VCaP (cell line): ENCODE measurements around the gene VDAC2.

ENCODE experiments used
- H3K27ac ChIP-seq: fragments of 450-650 bp; 2 replicates; pipeline ENCODE4 v1.5.1; 2017
- TF ChIP-seq, protein P1 (sequence below): fragments of 450-650 bp; conservative IDR thresholded peaks from 2 replicates; pipeline ENCODE4 v1.5.1; 2017; ENCODE audit warnings: mild to moderate bottlenecking, moderate library complexity

The VDAC2 gene

DNA sequence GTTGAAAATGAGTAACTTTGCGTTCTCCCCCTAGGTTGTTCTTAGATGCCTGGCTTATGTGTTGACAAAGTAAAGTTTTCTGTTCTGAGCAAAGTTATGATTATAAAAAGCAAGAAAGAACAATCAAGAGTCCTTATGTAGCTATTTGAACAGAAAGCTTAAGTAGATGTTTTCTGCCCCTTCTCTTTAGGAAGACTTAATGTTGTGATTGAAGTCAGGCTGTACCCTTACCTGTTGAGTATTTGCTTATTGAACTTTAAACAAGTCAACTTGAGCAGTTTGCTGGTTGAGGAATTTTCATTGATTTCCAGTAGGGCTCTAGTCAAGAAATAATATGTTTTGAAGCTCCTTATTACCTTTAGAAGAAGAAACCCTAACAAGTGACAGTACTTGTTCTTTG lies 33.9 kb upstream of the VDAC2 start:
- H3K27ac ChIP-seq = no peak overlapping the region
- TF ChIP-seq, protein P1, sequence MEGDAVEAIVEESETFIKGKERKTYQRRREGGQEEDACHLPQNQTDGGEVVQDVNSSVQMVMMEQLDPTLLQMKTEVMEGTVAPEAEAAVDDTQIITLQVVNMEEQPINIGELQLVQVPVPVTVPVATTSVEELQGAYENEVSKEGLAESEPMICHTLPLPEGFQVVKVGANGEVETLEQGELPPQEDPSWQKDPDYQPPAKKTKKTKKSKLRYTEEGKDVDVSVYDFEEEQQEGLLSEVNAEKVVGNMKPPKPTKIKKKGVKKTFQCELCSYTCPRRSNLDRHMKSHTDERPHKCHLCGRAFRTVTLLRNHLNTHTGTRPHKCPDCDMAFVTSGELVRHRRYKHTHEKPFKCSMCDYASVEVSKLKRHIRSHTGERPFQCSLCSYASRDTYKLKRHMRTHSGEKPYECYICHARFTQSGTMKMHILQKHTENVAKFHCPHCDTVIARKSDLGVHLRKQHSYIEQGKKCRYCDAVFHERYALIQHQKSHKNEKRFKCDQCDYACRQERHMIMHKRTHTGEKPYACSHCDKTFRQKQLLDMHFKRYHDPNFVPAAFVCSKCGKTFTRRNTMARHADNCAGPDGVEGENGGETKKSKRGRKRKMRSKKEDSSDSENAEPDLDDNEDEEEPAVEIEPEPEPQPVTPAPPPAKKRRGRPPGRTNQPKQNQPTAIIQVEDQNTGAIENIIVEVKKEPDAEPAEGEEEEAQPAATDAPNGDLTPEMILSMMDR = no peak

DNA sequence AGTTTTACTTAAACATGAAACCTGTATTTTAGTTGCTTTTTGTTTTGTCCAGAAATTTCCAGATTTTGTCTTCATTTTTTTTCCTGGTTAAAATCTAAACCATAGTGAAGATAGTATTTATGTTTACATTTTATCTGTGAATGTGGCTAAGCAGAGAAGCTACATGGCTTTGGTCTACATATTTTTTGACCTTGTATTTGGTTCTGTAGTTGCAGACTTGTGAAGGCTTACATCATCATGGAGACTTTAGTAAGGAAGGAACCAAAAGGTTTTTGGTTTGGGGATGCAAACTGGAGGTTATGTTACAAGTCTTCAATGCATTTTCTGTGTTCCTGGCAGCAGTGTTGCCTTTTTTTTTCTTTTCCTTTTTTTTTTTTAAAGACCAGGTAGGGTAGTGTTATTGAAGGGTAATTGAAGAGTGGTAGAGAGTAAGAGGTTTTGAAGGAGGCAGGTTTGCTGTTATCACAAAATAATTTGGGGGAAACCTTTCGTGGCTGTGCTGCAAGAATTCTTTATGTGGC lies 30.9 kb upstream of the VDAC2 start:
- no peak overlapping the region for H3K27ac ChIP-seq
- TF ChIP-seq, protein P1 = no peak

DNA sequence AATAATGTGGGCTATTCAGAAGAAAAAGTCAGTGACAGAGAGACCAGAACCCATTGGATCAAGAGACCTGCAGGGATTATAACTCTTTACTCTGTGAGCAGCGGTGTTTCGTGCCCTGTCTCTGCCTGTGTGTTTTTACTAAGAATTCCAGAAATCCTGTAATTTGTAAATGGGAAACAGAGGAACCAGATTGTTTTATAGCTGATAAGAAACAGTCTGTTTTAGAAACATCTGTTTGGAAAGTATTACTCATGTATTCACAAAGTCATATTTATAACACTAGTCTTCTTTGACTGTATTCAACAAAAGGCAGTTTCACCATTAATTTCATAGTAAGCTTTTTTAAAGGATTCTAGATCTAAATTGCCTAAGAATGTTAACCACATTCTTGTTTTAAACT lies 30.0 kb upstream of the VDAC2 start:
- no peak overlapping the region for H3K27ac ChIP-seq
- TF ChIP-seq, protein P1 = no peak

DNA sequence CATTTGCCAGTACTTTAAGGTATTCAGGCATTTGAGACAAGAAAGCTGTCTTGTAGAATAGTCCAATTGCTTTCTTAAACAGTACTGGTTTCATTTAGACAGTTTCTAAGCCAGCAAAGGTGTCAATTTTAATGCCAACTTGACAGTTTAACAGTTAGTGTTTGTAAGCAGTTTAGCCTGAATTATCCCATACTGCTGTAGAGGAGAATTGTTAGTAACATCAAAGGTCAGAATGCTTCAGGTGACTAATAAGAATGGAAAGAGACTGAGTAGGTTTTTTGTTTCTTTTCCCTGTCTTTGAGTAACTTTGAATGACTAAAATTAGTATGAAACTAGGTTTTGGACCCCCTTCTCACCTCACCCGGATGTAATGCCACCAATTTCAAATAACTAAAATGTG lies 29.5 kb upstream of the VDAC2 start:
- no peak overlapping the region for H3K27ac ChIP-seq
- TF ChIP-seq, protein P1 = no peak

DNA sequence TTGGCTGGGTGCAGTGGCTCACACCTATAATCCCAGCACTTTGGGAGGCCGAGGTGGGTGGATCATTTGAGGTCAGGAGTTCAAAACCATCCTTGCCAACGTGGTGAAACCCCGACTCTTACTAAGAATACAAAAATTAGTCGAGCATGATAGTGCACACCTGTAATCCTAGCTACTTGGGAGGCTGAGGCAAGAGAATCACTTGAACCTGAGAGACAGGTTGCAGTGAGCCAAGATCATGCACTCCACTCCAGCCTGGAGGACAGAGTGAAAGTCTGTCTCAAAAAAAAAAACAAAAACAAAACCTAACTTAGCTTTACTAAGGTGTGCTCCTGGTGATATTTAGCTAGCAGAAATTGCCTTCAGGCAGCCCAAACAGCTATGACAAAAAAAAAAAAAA lies 24.3 kb upstream of the VDAC2 start:
- H3K27ac ChIP-seq = no peak overlapping the region
- TF ChIP-seq, protein P1 = no peak

DNA sequence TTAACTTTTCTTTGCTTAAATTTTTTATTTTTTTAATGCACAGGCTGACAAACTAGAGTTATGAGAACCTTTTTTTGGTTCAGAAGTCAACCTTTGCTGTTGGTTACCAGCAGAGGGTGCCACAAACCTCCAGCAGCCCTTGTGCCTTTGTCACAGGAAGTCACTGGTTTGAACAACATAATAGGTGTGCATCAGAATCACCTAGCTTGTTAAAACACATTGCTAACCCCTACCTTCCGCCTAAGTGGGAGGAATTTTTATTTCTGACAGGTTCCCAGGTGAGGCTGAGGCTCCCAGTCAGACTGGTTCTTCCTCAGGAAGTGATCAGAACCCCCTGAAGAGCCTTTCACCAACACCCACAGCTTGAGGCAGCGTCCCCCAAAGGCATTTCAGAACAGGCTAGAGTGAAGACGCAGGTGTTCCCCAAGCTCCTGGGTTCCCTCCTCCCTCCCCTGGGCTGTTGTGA lies 22.6 kb upstream of the VDAC2 start:
- TF ChIP-seq, protein P1 = peak; percentile 91
- H3K27ac ChIP-seq = peak overlapping the region; percentile 53

DNA sequence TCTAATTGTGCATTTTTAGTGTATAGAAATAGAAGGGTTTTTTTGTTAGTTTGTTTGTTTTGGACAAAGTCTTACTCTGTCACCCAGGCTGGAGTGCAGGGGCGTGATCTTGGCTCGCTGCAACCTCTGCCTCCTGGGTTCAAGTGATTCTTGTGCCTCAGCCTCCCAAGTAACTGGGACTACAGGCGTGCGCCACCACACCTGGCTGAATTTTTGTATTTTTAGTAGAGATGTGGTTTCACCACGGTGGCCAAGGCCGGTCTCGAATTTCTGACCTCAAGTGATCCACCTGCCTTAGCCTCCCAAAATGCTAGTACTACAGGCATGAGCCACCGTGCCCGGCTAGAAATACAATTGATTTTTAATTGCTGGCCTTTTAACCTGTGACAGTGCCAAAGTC lies 22.1 kb upstream of the VDAC2 start:
- H3K27ac ChIP-seq = peak overlapping the region; percentile 53

DNA sequence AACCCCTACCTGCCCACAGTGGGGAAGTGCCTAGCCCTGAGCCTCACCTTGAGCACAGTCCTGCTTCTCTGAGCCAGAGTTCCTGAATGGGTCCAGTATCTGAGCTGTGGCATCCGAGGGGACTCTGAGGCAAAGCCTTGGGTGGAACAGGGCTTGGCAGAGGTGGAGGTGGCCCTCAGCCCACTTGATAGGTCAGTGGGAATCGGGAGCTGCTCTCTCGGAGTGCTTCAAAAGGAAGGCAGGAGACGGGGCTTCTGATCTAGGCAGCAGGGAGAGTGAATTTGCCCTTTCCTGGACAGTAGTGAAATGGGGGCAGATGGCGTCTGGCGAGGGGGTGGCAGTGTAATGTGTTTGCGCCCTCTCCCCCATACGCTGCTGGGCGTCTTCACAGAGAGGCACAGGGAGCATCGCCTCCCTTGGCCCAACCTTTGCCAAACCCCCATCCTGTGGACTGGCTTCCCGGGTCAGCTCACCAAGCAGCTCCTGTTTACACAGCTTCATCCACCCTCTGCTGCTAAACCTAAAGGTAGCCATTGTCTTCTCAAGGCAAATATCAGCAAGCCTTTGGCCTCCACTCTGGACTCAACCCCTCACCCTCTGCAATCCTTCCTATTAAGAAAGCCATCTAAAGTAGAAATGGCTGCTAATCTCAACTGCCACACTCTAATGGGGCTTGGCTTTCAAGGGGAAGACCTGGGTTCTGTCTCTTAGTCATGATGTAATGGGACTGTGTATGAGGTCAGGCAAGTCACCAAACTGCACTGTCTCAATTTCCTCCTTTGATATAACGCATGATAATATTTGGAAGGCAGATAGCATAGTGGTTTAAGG lies 21.1 kb upstream of the VDAC2 start:
- no peak overlapping the region for H3K27ac ChIP-seq
- TF ChIP-seq, protein P1 = no peak
